Left ventricle myocardium inferior (tissue), 1 donor: ENCODE results near the gene HACD3. TPM values are rescaled to one million over a fixed set of nuclear protein-coding genes. Genes with fewer than 3 reads are reported as not detected.

Experiments used
- DNase-seq: peaks from one replicate; pipeline ENCODE4 v3.0.0-alpha.2; 2020
- H3K27ac ChIP-seq: fragments of 200-600 bp; replicated peaks from 2 replicates; pipeline ENCODE4 v1.8.0; 2021
- H3K27me3 ChIP-seq: fragments of 200-600 bp; 2 replicates; pipeline ENCODE4 v1.8.0; 2021; ENCODE audit warnings: low read depth
- H3K36me3 ChIP-seq: fragments of 200-600 bp; 2 replicates; pipeline ENCODE4 v1.8.0; 2021
- H3K4me1 ChIP-seq: fragments of 200-600 bp; 2 replicates; pipeline ENCODE4 v1.8.0; 2021
- H3K4me3 ChIP-seq: fragments of 200-600 bp; 2 replicates; pipeline ENCODE4 v1.8.0; 2021; ENCODE audit warnings: mild to moderate bottlenecking, moderate library complexity
- H3K9me3 ChIP-seq: fragments of 200-600 bp; replicated peaks from 2 replicates; pipeline ENCODE4 v1.8.0; 2021
- intact Hi-C: fragments of 100-400 bp; cut with micrococcal nuclease; formaldehyde crosslinking; loops from one replicate; pipeline ENCODE4 v1.11.0; 2022
- total RNA-seq: library from RNA; stranded (reverse); fragmentation: NEBNext Ultra II Directional; extraction: Animal tissue kit (Norgen Biotek cat#: 25700); gene quantifications from one replicate; pipeline ENCODE4 v1.2.1, GENCODE V29; 2021
- TF ChIP-seq, protein P1 (sequence below): fragments of 200-600 bp; IDR thresholded peaks from 2 replicates; pipeline ENCODE4 v1.8.0; 2021; ENCODE audit warnings: antibody characterized with exemption, mild to moderate bottlenecking, borderline replicate concordance
- donor health status: DM: no; HTN: yes; CAD: no; lungs with severe emphysema.

HACD3 gene
- total RNA-seq, 1 donor from 2014 or later: 8.9 TPM

- Histone ChIP-seq H3K9me3 (no peaks in the 10 kb centered on the region), H3K4me1 (no peaks in the 10 kb centered on the region), H3K27ac (no peak overlapping the region), H3K27me3 (no peaks in the 10 kb centered on the region), H3K36me3 (peaks cover 62% of the 10 kb centered on the region), H3K4me3 (no peak overlapping the region)
- intact Hi-C loops: no loop called here
- TF ChIP-seq, protein P1, sequence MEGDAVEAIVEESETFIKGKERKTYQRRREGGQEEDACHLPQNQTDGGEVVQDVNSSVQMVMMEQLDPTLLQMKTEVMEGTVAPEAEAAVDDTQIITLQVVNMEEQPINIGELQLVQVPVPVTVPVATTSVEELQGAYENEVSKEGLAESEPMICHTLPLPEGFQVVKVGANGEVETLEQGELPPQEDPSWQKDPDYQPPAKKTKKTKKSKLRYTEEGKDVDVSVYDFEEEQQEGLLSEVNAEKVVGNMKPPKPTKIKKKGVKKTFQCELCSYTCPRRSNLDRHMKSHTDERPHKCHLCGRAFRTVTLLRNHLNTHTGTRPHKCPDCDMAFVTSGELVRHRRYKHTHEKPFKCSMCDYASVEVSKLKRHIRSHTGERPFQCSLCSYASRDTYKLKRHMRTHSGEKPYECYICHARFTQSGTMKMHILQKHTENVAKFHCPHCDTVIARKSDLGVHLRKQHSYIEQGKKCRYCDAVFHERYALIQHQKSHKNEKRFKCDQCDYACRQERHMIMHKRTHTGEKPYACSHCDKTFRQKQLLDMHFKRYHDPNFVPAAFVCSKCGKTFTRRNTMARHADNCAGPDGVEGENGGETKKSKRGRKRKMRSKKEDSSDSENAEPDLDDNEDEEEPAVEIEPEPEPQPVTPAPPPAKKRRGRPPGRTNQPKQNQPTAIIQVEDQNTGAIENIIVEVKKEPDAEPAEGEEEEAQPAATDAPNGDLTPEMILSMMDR: no peak
- no peak for DNase-seq
Observed at GRCh38 chr15:65558997-65559760, 28.9 kb downstream of the HACD3 start.

DNA sequence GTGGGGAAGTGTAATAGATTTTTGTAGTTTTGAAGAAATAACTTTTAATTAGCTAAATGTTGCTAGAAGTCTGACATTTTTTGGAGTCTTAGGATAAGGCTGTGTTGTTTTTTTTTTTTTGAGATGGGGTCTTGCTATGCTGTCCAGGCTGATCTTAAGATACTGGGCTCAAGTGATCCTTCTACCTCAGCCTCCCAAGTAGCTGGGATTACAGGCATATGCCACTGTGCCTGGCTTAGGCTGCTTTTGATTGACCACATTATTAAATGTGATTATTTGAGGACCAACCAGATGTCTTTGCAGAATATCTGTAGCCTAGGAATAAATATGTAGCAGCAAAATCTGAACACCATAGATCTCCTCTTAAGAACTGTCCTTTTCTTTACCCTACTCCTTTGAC is 29.7 kb downstream of the HACD3 start:
- H3K27ac ChIP-seq: no peak overlapping the region
- TF ChIP-seq, protein P1: no peak
- intact Hi-C loops: no loop called here

GRCh38 chr15:65561934-65562333 is 31.7 kb downstream of the HACD3 start:
- H3K27me3 ChIP-seq: no peaks in the 10 kb centered on the region
- peaks cover 74% of the 10 kb centered on the region for H3K36me3 ChIP-seq
- no peaks in the 10 kb centered on the region for H3K9me3 ChIP-seq
- intact Hi-C loops: no loop called here
- no peak overlapping the region for H3K4me3 ChIP-seq
- TF ChIP-seq, protein P1: no peak
- no peak overlapping the region for H3K27ac ChIP-seq
- no peak for DNase-seq
- no peaks in the 10 kb centered on the region for H3K4me1 ChIP-seq

More for the DNA sequence above, 29.7 kb downstream of the HACD3 start:
- no peak overlapping the region for H3K4me3 ChIP-seq
- no peaks in the 10 kb centered on the region for H3K27me3 ChIP-seq
- H3K9me3 ChIP-seq: no peaks in the 10 kb centered on the region
- DNase-seq: no peak
- H3K4me1 ChIP-seq: no peaks in the 10 kb centered on the region
- H3K36me3 ChIP-seq: peaks cover 69% of the 10 kb centered on the region

GRCh38 chr15:65569728-65570127 is 39.5 kb downstream of the HACD3 start:
- TF ChIP-seq, protein P1: no peak
- H3K27ac ChIP-seq: no peak overlapping the region
- H3K36me3 ChIP-seq: peaks cover 85% of the 10 kb centered on the region
- intact Hi-C loops: no loop called here
- no peak for DNase-seq
- no peaks in the 10 kb centered on the region for H3K9me3 ChIP-seq
- H3K4me3 ChIP-seq: no peak overlapping the region
- H3K27me3 ChIP-seq: no peaks in the 10 kb centered on the region
- no peaks in the 10 kb centered on the region for H3K4me1 ChIP-seq

DNA sequence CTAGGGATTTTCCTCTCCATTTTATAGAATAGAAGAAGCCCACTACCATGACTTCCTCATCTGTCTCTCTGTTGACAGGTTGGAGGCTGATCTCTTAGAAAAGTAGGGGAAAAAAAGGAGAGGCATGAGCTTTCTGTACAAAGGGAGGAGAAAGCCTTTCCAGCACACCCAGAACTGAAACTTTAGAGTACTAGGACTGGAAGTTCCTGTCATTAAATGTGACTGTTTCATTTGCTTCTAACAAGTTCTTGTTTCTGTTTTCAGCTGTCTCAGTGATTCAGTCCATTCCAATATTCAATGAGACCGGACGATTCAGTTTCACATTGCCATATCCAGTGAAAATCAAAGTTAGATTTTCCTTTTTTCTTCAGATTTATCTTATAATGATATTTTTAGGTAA is 41.7 kb downstream of the HACD3 start:
- Histone ChIP-seq H3K27me3 (no peaks in the 10 kb centered on the region), H3K36me3 (peaks cover 69% of the 10 kb centered on the region)

More for the DNA sequence above, 41.7 kb downstream of the HACD3 start:
- TF ChIP-seq, protein P1: no peak
- Histone ChIP-seq H3K27ac (no peak overlapping the region), H3K9me3 (no peaks in the 10 kb centered on the region), H3K4me1 (peaks cover 6% of the 10 kb centered on the region), H3K4me3 (no peak overlapping the region)
- no peak for DNase-seq
- intact Hi-C loops: no loop called here
